GM21619 (cell line): Measurements from ENCODE around the gene CPOX.

Experiments used
- ATAC-seq: cut with Tn5 transposase; IDR thresholded peaks from one replicate; pipeline ENCODE4 v1.9.1; 2021; ENCODE audit not compliant: unreplicated experiment

The CPOX gene

GRCh38 chr3:98541695-98542094, 51.7 kb downstream of the CPOX start:
- ATAC-seq, result no peak

- peak; percentile 43 for ATAC-seq
These were observed 53.1 kb downstream of the CPOX start for GRCh38 chr3:98540346-98540745.

- peak; percentile 74 for ATAC-seq
These were observed 56.9 kb downstream of the CPOX start for GRCh38 chr3:98536456-98537017.

GRCh38 chr3:98534734-98535133, 58.7 kb downstream of the CPOX start:
- no peak for ATAC-seq

- no peak for ATAC-seq
These were observed 59.2 kb downstream of the CPOX start for GRCh38 chr3:98534168-98534567.

- no peak for ATAC-seq
These were observed 60.5 kb downstream of the CPOX start for GRCh38 chr3:98532709-98533571.

GRCh38 chr3:98532275-98532637, 61.2 kb downstream of the CPOX start:
- ATAC-seq, result no peak

- ATAC-seq, result peak; percentile 29
These were observed 61.7 kb downstream of the CPOX start, which contains the start of gene GPR15 for GRCh38 chr3:98531622-98532274. Gene GPR15 (plus strand): TSS chr3:98531978. CDS start chr3:98532034, 56 bp downstream.

- no peak for ATAC-seq
These were observed 62.7 kb downstream of the CPOX start for GRCh38 chr3:98530676-98531075.

GRCh38 chr3:98529856-98530459, 63.5 kb downstream of the CPOX start:
- no peak for ATAC-seq
